ENCODE results near the gene KLHL29. TPM values are rescaled to one million over a fixed set of nuclear protein-coding genes. Genes with fewer than 3 reads are reported as not detected.

The KLHL29 gene
- total and polyA plus RNA-seq, 2 experiments from 2014 or later, result 3.8 to 9.9 TPM

DNA sequence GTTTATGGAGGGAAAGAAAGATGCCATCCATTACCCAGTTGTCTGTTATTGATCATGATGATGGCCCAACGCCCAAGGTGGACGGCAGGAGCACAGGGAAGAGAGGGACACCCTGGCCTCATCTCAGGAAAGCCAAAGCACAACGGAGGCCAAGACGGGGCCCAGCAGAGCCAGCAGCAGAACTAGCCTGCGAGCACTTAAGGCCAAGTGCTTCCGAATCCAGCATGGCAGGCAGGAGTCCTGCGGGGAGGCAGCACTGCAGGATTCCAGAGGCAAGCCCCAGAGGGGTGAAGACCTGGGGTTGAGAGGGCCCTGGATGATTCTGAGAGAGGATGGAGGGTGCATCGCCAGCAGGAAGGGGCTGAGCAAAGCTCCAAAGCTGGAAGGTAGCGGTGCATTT, 28.3 kb upstream of the KLHL29 start:
- Histone ChIP-seq H2AFZ (no peak overlapping the region), H4K20me1 (ENCODE audit: insufficient read depth, poor library complexity, severe bottlenecking) (no peaks in the 10 kb centered on the region), H3K9me3 (ENCODE audit: low read depth) (no peaks in the 10 kb centered on the region), H3K4me3 (no peak overlapping the region), H3K27ac (no peak overlapping the region), H3K27me3 (no peaks in the 10 kb centered on the region), H3K9me2 (replicated peaks; ENCODE audit: insufficient read depth) (no peaks in the 10 kb centered on the region), H3K79me2 (no peaks in the 10 kb centered on the region), H3K4me2 (no peak overlapping the region), H3K4me1 (ENCODE audit: insufficient read depth) (peaks cover 6% of the 10 kb centered on the region), H3K36me3 (replicated peaks; ENCODE audit: insufficient read depth, low read depth) (no peaks in the 10 kb centered on the region)
- no peak for DNase-seq (ENCODE audit: low spot score)
- TF ChIP-seq, protein P1, sequence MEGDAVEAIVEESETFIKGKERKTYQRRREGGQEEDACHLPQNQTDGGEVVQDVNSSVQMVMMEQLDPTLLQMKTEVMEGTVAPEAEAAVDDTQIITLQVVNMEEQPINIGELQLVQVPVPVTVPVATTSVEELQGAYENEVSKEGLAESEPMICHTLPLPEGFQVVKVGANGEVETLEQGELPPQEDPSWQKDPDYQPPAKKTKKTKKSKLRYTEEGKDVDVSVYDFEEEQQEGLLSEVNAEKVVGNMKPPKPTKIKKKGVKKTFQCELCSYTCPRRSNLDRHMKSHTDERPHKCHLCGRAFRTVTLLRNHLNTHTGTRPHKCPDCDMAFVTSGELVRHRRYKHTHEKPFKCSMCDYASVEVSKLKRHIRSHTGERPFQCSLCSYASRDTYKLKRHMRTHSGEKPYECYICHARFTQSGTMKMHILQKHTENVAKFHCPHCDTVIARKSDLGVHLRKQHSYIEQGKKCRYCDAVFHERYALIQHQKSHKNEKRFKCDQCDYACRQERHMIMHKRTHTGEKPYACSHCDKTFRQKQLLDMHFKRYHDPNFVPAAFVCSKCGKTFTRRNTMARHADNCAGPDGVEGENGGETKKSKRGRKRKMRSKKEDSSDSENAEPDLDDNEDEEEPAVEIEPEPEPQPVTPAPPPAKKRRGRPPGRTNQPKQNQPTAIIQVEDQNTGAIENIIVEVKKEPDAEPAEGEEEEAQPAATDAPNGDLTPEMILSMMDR (IDR thresholded peaks at IDR 0.05; ENCODE audit: poor library complexity), result no peak
- TF ChIP-seq EZH2 (IDR thresholded peaks at IDR 0.05; ENCODE audit: borderline replicate concordance) (no peak), EZH2phosphoT487 (IDR thresholded peaks at IDR 0.05; ENCODE audit: low read depth, severe bottlenecking, unreplicated experiment) (no peak)
- WGBS (ENCODE audit: low lambda C conversion rate, missing lambda C conversion rate), result 97% methylated on average over 9 of the region's 9 CpGs

DNA sequence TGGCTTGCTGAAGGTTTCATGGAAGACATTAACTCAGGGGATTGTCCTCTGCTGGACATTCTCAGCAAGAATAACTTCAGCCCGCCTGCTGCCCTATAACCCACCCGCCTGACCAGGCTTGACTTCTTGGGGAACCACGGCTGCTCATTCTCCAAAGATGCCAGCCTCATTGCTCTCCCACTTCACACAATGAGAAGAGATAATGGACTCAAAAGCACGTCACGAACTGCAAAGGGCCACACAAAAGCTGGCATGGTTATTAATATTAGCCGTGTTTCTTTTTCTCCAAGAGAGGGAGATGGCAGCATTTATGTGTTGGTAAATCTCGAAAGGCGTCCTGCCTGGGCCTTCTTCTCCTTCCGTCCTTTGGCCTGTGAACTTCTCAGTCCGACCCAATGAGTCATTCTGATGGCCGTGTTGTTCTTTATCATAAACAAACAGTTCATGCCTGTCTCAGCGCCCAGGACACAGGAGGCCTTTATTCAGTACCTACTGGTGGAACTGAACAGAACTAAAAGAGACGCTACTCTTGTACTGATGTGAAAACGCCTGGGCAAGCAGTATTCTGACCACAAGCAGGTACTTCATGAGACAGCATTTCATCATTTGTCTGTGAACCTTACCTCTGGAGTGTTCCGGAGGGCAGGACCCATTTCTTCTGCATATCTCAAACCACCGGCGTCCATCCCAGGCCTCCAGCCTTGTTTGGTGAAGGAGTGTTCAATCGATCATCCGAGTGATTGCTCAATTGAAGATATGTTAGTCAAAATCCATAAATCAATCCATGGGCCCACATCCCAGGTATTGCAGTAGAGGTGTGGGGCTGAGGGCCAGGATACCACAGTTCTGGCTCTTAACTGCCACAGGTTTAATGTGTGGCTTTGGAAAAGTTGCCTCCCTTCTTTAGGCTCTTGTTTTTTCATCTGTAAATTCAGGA, 25.1 kb upstream of the KLHL29 start:
- Histone ChIP-seq H3K36me3 (replicated peaks; ENCODE audit: insufficient read depth, low read depth) (no peaks in the 10 kb centered on the region), H3K27ac (peak overlapping the region; percentile 47), H3K79me2 (no peaks in the 10 kb centered on the region), H3K4me2 (no peak overlapping the region), H3K4me1 (ENCODE audit: insufficient read depth) (peaks cover 4% of the 10 kb centered on the region), H4K20me1 (ENCODE audit: insufficient read depth, poor library complexity, severe bottlenecking) (no peaks in the 10 kb centered on the region), H3K4me3 (no peak overlapping the region), H3K27me3 (no peaks in the 10 kb centered on the region), H3K9me3 (ENCODE audit: low read depth) (no peaks in the 10 kb centered on the region), H3K9me2 (replicated peaks; ENCODE audit: insufficient read depth) (no peaks in the 10 kb centered on the region), H2AFZ (no peak overlapping the region)
- TF ChIP-seq, protein P1 (IDR thresholded peaks at IDR 0.05; ENCODE audit: poor library complexity), result no peak
- TF ChIP-seq EZH2 (IDR thresholded peaks at IDR 0.05; ENCODE audit: borderline replicate concordance) (no peak), EZH2phosphoT487 (IDR thresholded peaks at IDR 0.05; ENCODE audit: low read depth, severe bottlenecking, unreplicated experiment) (no peak)
- 72% methylated on average over 19 of the region's 19 CpGs for WGBS (ENCODE audit: low lambda C conversion rate, missing lambda C conversion rate)
- DNase-seq (ENCODE audit: low spot score), result peak; percentile 57

DNA sequence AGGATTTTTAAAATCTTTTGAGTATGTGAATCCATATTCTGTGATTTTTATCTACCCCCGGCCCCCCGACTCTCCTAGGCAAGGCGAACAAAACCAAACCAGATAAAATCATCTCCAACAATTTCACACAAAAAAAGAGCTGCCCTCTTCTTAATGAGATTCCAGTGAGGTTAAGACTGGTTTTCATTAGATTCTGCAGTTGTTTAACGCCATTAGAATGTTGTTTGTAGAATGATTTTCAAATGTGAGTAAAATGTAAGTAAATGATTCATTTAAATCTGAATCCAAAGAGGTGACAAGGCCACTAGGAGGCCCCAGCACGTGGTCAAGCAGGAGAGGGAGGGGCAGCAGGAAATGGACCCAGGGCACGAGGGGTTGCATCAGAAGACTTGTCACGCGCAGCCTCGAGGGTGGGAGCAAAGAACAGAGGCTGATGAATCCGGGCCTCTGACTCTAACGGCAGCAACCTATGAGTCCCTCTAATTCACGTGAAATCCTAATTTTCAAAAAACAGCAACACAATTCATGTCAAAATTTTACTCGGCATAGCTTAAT, 24.3 kb upstream of the KLHL29 start:
- Histone ChIP-seq H3K9me2 (replicated peaks; ENCODE audit: insufficient read depth) (no peaks in the 10 kb centered on the region), H3K27ac (peak overlapping the region; percentile 47), H3K9me3 (ENCODE audit: low read depth) (no peaks in the 10 kb centered on the region), H3K36me3 (replicated peaks; ENCODE audit: insufficient read depth, low read depth) (no peaks in the 10 kb centered on the region), H4K20me1 (ENCODE audit: insufficient read depth, poor library complexity, severe bottlenecking) (no peaks in the 10 kb centered on the region), H3K4me2 (no peak overlapping the region), H3K4me1 (ENCODE audit: insufficient read depth) (peaks cover 4% of the 10 kb centered on the region), H2AFZ (no peak overlapping the region), H3K27me3 (no peaks in the 10 kb centered on the region), H3K79me2 (no peaks in the 10 kb centered on the region), H3K4me3 (no peak overlapping the region)
- peak; percentile 48 for DNase-seq (ENCODE audit: low spot score)
- no peak for TF ChIP-seq EZH2 (IDR thresholded peaks at IDR 0.05; ENCODE audit: borderline replicate concordance)
- TF ChIP-seq, protein P1 (IDR thresholded peaks at IDR 0.05; ENCODE audit: poor library complexity), result no peak
- no peak for TF ChIP-seq EZH2phosphoT487 (IDR thresholded peaks at IDR 0.05; ENCODE audit: low read depth, severe bottlenecking, unreplicated experiment)
- 76% methylated on average over 13 of the region's 13 CpGs for WGBS (ENCODE audit: low lambda C conversion rate, missing lambda C conversion rate)

Data from hepatocyte (in vitro differentiated cells).